GM12878 (cell line): ENCODE measurements around the gene CCR5. TPM values are rescaled to one million over a fixed set of nuclear protein-coding genes. Genes with fewer than 3 reads are reported as not detected.
A peak's percentile ranks its signal among the peaks of the same experiment; 100 is the strongest.

ENCODE experiments used
- BCL11A ChIP-seq: IDR thresholded peaks from 2 replicates; pipeline ENCODE4 v1.6.1; 2011; ENCODE audit warnings: low read depth, low read length
- CBX5 ChIP-seq: sonication (generic); IDR thresholded peaks from 2 replicates; pipeline ENCODE4 v1.6.1; 2016; ENCODE audit warnings: low read depth, moderate library complexity, mild to moderate bottlenecking, inconsistent platforms
- CHD4 ChIP-seq: fragments of 200-600 bp; sonication (generic); IDR thresholded peaks from 2 replicates; pipeline ENCODE4 v1.6.1; 2016; ENCODE audit warnings: mild to moderate bottlenecking
- IKZF2 ChIP-seq, 2 experiments: fragments of 450-650 bp; IDR thresholded peaks; 2 replicates each; pipeline ENCODE4 v1.6.1; 2017; ENCODE audit warnings: mild to moderate bottlenecking in 2 of 2, moderate library complexity in 2 of 2
- IRF4 ChIP-seq: IDR thresholded peaks from 2 replicates; pipeline ENCODE4 v1.6.1; 2011; ENCODE audit warnings: low read depth, low read length
- MEF2B ChIP-seq: fragments of 450-650 bp; IDR thresholded peaks from 2 replicates; pipeline ENCODE4 v1.6.1; 2018; ENCODE audit warnings: mild to moderate bottlenecking, moderate library complexity; ENCODE audit not compliant: partially characterized antibody, poor library complexity, severe bottlenecking
- SUPT20H ChIP-seq: IDR thresholded peaks from 2 replicates; pipeline ENCODE4 v1.6.1; 2011; ENCODE audit warnings: low read depth, mild to moderate bottlenecking, low read length, moderate library complexity, borderline replicate concordance; ENCODE audit not compliant: control insufficient read depth
- TAF1 ChIP-seq: IDR thresholded peaks from 2 replicates; pipeline ENCODE4 v1.6.1; 2011; ENCODE audit warnings: mild to moderate bottlenecking, low read depth, low read length, borderline replicate concordance
- ZBTB4 ChIP-seq: fragments of 450-650 bp; formaldehyde crosslinking; IDR thresholded peaks from 2 replicates; pipeline ENCODE4 v1.4.0; 2022; ENCODE audit warnings: mild to moderate bottlenecking, moderate library complexity
- polyA plus RNA-seq, 11 experiments: library from polyadenylated mRNA; depleted of rRNA in 4 of 11; unstranded in 6 of 11; stranded (reverse) in 5 of 11; fragments of >200 nt; fragmentation: Nextera tagmentation in 4 of 11; fragmentation: Illumina TruSeq in 1 of 11; extraction: Ambion mirVana in 4 of 11; extraction: Trizol in 1 of 11; gene quantifications; 1 replicate in 1 of 11; 2 replicates in 10 of 11; pipeline versions ENCODE4 v1.2.1 to v1.2.3, GENCODE V29; 2011 to 2016; ENCODE audit warnings: inconsistent platforms in 2 of 11, missing spikeins in 2 of 11, low read depth in 1 of 11
- total RNA-seq, 4 experiments: library from RNA; depleted of rRNA in 3 of 4; stranded (reverse); fragments of >200 nt in 3 of 4; fragmentation: Illumina TruSeq in 1 of 4; extraction: Trizol in 1 of 4; gene quantifications; 2 replicates each; pipeline versions ENCODE4 v1.2.1 to v1.2.3, GENCODE V29; 2013 to 2021

CCR5 gene
- total and polyA plus RNA-seq, 10 of the 15 experiments (the other 5 are each of a cell fraction or from before 2014, with no cell fraction given), result 0.17 to 1.6 (median 0.82) TPM; not detected in 1

- TF ChIP-seq ZBTB4 (no peak), IKZF2 (IDR thresholded peaks at IDR 0.05) (peak; percentile 59 to 67; a peak in 3 of 4 replicates), TAF1 (no peak), CBX5 (no peak; the same call in 1 of the 2 replicates), MEF2B (no peak), CHD4 (no peak), BCL11A (peak; percentile 41; the same call in 1 of the 2 replicates), SUPT20H (no peak), IRF4 (peak; percentile 86)
Measured at GRCh38 chr3:46369675-46370132, 1.0 kb upstream of the CCR5 start (continued).
